ENCODE data around the gene GRAP2. TPM values are rescaled to one million over a fixed set of nuclear protein-coding genes. Genes with fewer than 3 reads are reported as not detected.

The GRAP2 gene
- total and polyA plus RNA-seq, 2 of the 13 experiments (the other 11 are each of a cell fraction or from before 2014, with no cell fraction given) = 0.15 TPM; not detected in 1

- TF ChIP-seq ZNF407 (CRISPR knock-in tag; IDR thresholded peaks at IDR 0.05; ENCODE audit: not compliant biosample characterization) = no peak
- no peak for TF ChIP-seq ZNF891 (CRISPR knock-in tag; IDR thresholded peaks at IDR 0.05)
These were observed 25.2 kb downstream of the GRAP2 start (continued) for GRCh38 chr22:39925909-39926679.

GRCh38 chr22:39926753-39927152 lies 25.9 kb downstream of the GRAP2 start:
- Histone ChIP-seq H3K9me3 (ENCODE audit: low read length) (no peaks in the 10 kb centered on the region), H3K79me2 (ENCODE audit: insufficient read depth, low read length) (no peaks in the 10 kb centered on the region), H3K4me2 (ENCODE audit: low read depth, low read length) (no peak overlapping the region), H4K20me1 (ENCODE audit: insufficient read depth, low read length) (no peaks in the 10 kb centered on the region), H3K36me3 (replicated peaks in 1 of 2; ENCODE audit: control insufficient read depth in 1 of 2, insufficient read depth in 2 of 2, low read length in 2 of 2) (no peaks in the 10 kb centered on the region), H3K4me3 (replicated peaks in 1 of 3; ENCODE audit: insufficient read depth in 1 of 3, low read depth in 2 of 3, low read length in 3 of 3) (no peak overlapping the region), H3K27me3 (ENCODE audit: control insufficient read depth in 1 of 2, insufficient read depth in 2 of 2, low read length in 2 of 2) (no peaks in the 10 kb centered on the region; a peak in 2 of 5 replicates), H3K9ac (ENCODE audit: insufficient read depth, low read depth, low read length) (no peak overlapping the region), H3K27ac (ENCODE audit: extremely low read length, insufficient read depth, low read length) (no peak overlapping the region), H3K4me1 (ENCODE audit: insufficient read depth, low read length) (peaks cover 11% of the 10 kb centered on the region), H2AFZ (ENCODE audit: low read length) (no peak overlapping the region)
- in situ Hi-C loops (cut with HindIII; ENCODE audit: extremely low pct_ligation_motif_present, low pct_unique_long_range_greater_than_20kb) (no loop called here), intact Hi-C loops (cut with micrococcal nuclease; ENCODE audit: unreplicated experiment) (no loop called here)
- WGBS (ENCODE audit: low lambda C conversion rate) = 68% methylated on average over 5 of the region's 5 CpGs
- POLR2A ChIA-PET = no interaction called here
- DNase-seq (ENCODE audit: low spot score) (no peak), ATAC-seq (no peak), FAIRE-seq (no peak)
- BruUV-seq (replicated peaks) = no TSS peak
- CTCF ChIA-PET (ENCODE audit: low intra/inter-chr PET ratio, low total read pairs) = no interaction called here
- TF ChIP-seq ZNF850 (CRISPR knock-in tag; conservative IDR thresholded peaks at IDR 0.05) (no peak), ARNT (IDR thresholded peaks at IDR 0.05) (no peak), MED13 (CRISPR knock-in tag; IDR thresholded peaks at IDR 0.05) (no peak), ZNF441 (CRISPR knock-in tag; IDR thresholded peaks at IDR 0.05; ENCODE audit: borderline replicate concordance) (no peak), TERF1 (CRISPR knock-in tag; IDR thresholded peaks at IDR 0.05) (no peak), NR3C1 (CRISPR knock-in tag; IDR thresholded peaks at IDR 0.05) (no peak), NFE2L2 (IDR thresholded peaks at IDR 0.05; ENCODE audit: low read length) (no peak), ZNF362 (CRISPR knock-in tag; IDR thresholded peaks at IDR 0.05; ENCODE audit: borderline replicate concordance) (no peak), ZNF343 (CRISPR knock-in tag; IDR thresholded peaks at IDR 0.05) (no peak), POLR2AphosphoS5 (IDR thresholded peaks at IDR 0.05; ENCODE audit: low read depth, low read length) (no peak)

Data from HepG2 (cell line).